ENCODE data around the gene LSS.

DNA sequence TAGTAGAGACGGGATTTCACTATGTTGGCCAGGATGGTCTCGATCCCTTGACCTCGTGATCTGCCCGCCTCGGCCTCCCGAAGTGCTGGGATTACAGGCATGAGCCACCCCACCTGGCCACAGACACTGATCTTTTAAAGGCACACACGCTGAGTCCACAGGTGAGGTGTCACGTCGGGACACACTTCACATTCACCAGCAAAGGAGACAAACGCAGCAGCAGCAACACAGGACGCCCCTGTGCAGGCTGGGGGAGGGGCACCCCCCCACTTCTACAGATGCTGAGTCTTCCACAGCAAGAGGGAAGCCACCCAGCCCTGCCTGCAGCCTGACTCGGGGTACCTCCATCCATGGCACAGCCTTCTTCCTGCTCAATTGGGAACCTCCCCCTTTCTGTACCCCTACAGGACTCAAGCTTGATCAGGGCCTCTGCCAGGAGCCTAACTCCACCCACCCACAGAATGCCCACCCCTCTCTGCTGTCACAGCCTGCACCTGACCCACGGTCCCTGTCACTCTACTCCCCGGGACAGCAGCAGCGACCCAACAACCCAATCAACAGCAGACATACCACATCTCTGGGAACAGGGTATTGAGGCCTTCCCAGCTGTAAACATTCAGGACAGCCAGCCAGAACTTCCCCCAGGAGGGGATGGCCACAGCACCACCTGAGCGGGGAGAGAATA is 9.5 kb downstream of the LSS start:
- TF ChIP-seq, protein P1, sequence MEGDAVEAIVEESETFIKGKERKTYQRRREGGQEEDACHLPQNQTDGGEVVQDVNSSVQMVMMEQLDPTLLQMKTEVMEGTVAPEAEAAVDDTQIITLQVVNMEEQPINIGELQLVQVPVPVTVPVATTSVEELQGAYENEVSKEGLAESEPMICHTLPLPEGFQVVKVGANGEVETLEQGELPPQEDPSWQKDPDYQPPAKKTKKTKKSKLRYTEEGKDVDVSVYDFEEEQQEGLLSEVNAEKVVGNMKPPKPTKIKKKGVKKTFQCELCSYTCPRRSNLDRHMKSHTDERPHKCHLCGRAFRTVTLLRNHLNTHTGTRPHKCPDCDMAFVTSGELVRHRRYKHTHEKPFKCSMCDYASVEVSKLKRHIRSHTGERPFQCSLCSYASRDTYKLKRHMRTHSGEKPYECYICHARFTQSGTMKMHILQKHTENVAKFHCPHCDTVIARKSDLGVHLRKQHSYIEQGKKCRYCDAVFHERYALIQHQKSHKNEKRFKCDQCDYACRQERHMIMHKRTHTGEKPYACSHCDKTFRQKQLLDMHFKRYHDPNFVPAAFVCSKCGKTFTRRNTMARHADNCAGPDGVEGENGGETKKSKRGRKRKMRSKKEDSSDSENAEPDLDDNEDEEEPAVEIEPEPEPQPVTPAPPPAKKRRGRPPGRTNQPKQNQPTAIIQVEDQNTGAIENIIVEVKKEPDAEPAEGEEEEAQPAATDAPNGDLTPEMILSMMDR (conservative IDR thresholded peaks at IDR 0.05): no peak
- TF ChIP-seq ZFX (IDR thresholded peaks at IDR 0.05): no peak
